ENCODE data around the gene NHLRC2. TPM values are rescaled to one million over a fixed set of nuclear protein-coding genes. Genes with fewer than 3 reads are reported as not detected.
"Not testable (repeated sequence)": the region's sequence is repeated elsewhere in the genome, so short reads cannot be mapped to it uniquely, and the experiment has no call there.

NHLRC2 gene
- polyA plus RNA-seq, 3 donors, result 14.4 to 27.3 (median 24.7) TPM

DNA sequence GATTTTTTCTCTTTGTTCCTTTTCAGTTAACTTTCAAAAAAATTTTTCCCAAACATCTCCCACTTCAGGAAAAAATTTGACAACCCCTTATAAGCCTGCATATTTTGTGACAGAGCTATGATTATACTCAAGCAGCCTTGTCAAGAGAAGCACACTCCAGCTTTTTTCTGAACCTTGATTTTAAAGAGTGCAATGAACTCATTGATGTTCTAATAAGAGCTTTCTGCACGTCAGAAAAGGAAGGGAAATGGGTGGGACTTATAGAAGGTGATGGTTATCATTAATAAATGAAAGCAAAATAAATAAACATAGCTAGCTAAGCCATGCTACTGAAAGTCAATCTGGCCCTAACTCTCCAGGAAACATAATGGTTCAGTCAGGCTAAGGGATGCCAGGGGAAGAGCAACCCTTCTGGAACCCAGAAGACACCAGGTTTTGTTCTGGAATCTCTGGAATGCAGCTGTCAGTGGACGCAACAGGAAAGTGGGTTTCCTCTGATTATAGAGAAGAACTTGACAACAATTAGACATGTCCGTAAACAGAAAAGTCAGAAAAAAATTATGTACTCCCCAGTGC is 76.1 kb downstream of the NHLRC2 start:
- DNase-seq, result no peak

DNA sequence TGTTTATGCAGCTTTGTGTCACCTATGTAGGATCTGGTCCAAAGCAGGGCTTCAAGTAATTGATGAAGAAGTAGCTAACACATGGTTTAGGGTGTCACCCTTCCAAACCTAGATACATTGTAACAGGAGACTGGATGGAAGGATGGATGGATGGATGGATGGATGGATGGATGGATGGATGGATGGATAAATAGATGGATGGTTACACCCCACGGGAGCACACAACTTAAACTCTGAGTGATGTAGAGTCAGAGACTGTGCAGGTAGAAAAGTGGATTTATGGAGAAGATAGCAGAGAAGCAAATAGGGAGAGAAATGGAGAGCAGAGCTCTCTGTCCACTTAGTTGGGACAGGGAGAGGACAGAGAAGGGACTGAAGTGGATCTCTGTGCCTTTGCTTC is 78.4 kb downstream of the NHLRC2 start:
- no peak for DNase-seq

DNA sequence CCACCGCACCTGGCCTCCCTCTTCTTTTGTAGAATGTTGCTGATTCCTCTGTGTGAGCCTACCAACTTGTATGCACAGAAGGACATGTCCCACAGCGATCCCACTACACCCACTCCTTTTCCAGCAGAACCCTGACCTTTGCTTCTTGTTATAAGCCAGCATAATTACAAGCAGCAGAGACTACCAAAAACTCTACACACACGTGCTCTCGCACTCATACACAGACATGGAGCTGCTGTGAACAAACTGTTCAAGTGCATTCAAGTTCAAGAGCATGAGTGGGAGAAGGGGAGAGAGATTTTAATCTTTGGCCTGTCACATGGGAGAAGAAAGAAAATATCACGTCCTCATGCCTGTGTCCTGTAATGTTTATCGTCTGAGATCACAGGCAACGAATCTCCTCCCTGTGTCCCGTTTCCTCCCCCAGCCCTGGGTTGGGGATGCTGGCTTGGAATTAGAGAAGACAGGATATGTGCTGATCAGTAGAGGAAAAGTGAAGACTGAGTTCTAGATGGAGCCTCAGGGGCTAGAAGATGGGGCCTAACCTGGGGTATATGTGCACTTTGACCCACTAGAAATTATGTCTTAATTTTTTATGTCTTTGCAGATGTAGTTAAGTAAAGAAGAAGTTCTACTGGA is 79.6 kb downstream of the NHLRC2 start:
- no peak for DNase-seq

DNA sequence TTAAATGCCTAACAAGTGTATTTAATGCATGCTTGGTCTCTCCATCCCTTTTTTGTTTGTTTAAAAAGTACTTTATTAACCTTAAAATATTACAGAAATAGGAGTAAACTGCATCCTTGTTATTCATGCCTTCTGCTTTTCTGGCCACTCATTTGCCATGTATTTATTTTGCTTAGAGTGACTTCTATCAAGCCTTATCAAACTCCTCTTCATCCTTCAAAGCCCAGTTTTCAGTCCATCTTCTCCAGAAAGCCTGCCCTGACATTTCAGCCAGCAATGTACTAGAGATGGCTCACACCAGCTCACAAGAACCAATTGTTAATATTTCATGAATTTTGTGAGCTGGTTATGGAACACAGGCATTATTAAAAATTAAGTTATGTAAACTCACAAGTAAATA is 82.8 kb downstream of the NHLRC2 start:
- no peak for DNase-seq

DNA sequence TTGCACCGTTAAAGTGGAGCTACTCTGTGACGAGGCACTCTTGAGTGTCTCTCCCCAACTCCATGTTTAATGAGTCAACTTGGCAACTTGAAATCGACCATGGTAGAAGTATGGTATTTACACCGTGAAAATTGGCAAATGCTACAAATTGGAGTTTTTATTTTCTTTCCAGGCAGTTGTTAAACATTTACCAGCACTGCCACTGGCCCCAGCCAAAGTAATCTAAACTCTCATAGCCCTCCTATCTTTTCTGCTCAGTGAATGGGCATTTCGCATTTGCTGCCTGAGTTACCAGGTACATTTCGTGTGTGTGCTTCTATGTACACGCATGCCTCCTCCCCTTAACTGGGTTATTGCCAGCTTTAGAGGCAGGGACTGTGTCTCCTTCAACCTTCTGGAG is 83.3 kb downstream of the NHLRC2 start:
- DNase-seq, result no peak

DNA sequence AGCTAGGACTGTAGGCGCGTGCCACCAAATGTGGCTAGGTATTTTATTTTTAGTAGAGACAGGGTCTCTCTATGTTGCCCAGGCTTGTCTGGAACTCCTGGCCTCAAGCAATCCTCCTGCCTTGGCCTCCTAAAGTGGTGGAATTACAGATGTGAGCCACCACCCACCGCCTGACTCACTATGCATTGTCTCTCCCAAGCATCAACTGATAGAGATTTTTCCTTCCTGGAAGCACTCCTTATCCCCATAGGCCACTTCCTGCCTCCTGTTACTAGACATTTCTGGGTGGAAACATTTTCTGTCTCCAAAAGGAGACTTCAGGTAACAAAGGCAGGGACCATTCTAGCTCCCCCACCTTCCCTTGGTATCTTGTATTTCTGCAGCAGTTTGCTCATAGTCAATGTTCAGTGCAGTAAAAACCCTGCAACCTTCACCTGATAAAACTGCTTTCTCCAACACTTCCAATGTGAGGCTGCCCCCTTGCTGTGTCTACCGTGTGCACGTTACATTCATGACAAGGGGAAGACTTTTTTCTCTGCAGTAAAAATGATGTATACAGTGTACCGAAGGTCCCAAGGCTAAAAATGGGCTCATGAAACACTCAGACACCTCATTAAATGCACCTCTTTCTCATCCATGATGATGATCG is 84.9 kb downstream of the NHLRC2 start:
- DNase-seq, result no peak

DNA sequence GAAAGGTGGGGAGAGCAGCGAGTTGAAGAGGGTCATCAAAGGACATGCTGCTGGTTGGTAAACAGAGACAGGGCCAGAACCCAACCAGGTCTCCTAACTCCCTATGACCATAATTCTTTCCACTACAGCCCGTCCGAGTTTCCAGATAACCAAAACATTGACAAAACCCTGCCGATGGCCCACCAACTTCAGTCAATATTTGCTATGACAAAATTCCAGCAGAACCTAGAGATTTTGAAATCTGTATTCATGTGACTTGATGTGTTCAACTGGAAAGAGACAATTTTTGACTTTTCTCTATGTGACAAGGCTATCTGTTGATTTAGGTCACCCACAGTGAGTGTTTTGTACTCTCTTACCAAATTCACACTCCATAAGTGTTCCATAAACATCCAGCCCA is 86.7 kb downstream of the NHLRC2 start:
- DNase-seq, result no peak

DNA sequence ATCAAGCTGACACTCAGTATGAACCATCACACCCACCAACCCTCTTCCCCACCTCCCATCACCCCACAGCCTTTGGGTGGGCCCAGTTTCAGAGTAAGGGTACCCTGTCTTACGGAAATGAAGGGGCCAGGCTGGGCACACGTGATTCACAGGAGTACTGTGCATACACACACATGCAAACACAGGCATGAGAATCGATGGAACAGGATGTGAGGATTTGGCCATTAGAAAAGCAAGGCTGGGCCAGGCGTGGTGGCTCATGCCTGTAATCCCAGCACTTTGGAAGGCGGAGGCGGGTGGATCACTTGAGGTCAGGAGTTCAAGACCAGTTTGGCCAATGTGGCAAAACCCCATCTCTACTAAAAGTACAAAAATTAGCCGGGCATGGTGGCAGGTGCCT is 88.7 kb downstream of the NHLRC2 start:
- DNase-seq, result not testable (repeated sequence)

DNA sequence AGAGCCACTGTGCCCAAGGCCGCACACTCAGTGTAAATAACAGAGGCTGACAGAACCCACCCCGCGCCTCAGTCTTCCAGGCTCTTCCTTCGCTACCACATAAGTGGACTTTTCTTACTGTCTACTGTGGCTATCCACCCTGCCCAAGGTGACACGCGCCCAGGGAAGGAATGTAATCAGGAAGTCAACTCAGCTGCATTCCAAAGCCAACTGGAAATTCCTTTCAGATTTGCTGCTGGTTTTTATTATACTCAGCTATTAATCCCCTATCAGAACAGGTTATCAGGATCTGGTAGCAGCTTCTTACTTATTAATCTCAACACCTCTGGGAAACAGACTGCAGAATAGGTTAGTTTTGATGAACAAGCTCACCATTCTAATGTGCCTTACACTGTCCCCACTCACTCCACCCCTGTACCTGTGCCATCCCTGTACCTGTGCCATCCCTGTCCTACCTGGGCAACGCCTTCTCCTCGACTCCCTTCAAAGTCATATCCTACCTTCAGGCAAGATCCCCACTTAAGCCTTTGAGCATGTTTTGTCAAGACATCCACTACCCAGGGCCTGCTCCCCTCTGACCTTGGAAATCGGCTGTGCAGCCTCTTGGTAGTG is 90.7 kb downstream of the NHLRC2 start:
- no peak for DNase-seq

DNA sequence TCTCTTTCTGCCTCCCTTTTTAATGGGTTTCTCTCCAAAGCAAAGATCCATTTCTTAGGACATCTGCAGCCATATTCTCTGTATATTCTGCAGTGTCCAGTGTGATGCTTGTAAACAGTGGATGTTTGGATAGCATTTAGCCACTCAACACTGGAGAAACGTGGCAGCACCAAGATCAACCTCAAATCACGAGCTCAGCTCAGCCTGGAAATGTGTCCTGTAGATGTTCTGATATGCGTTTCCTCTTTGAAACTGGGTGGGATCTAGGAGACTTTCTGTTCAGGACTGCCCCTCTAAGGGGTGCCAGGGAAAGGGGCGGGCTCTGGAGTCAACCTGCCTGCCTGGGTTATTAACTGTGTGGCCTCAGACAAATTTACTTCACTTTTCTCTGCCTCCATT is 91.2 kb downstream of the NHLRC2 start:
- DNase-seq, result no peak

DNA sequence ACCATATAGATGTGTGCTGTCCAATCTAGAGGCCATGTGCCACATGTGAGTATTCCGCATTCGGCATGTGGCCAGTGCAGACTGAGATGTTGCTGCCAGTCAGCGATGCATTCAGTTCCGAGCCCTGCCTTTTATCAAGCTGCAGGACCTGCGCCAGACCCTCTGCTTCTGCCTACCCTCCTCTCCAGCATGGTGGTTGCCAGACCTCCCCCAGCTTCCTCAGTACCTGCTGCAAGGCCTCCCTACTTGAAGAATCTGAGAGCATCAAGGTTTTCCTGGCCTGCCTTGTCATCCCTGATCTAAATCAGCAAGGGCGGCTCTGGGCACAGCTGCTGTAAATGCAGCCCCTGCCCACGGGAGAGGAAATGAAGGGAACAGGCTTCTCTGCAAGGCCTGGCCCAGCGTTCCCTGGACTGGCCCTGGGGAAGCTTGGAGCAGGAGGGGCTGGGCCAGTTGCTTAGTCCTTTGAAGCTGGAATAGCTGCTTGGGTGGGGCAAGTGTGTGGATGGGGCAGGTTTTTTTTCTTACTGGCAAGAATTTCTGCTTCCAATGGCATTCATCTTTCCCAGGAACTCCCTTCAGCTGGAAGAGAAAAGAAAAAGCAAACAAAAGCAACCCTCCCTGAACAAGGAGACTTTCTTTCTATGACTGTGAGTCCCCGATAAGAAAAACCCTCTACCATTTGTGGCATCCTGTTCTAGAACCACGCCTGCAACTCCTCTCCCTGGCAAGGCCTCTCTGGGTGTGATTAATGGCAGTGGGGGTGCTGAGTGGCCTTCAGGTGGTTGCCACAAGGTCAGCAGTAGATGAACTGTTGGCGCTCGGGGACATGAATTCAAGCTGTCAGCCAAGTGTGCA is 93.0 kb downstream of the NHLRC2 start:
- DNase-seq, result peak; percentile 16

DNA sequence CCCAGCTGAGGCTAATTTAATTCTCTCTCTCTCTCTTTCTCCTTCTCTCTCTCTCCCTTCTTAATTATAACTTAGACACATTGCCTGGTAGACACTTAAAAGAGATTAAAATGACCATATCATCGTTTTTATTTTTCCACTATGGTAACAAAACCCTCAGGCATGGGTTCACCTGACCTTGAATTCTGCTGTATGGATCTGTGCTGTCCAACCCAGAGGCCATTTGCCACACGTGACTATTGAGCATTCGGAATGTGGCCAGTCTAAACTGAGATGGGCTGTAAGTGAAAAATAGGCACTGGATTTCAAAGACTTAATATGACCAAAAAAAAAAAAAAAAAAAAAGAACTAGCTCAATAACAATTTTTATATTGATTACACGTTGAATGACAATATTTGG is 93.6 kb downstream of the NHLRC2 start:
- DNase-seq, result no peak

DNA sequence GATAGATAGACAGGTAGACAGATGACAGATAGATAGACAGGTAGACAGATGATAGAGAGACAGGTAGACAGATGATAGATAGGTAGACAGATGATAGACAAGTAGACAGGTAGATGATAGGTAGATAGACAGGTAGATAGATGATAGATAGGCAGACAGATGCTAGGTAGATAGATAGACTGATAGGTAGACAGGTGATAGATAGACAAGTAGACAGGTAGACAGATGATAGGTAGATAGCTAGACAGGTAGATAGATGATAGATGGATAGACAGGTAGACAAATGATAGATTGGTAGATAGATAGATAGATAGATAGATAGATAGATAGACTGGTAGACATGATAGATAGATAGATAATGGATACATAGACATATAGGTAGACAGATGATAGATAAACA is 95.8 kb downstream of the NHLRC2 start:
- DNase-seq, result no peak

DNA sequence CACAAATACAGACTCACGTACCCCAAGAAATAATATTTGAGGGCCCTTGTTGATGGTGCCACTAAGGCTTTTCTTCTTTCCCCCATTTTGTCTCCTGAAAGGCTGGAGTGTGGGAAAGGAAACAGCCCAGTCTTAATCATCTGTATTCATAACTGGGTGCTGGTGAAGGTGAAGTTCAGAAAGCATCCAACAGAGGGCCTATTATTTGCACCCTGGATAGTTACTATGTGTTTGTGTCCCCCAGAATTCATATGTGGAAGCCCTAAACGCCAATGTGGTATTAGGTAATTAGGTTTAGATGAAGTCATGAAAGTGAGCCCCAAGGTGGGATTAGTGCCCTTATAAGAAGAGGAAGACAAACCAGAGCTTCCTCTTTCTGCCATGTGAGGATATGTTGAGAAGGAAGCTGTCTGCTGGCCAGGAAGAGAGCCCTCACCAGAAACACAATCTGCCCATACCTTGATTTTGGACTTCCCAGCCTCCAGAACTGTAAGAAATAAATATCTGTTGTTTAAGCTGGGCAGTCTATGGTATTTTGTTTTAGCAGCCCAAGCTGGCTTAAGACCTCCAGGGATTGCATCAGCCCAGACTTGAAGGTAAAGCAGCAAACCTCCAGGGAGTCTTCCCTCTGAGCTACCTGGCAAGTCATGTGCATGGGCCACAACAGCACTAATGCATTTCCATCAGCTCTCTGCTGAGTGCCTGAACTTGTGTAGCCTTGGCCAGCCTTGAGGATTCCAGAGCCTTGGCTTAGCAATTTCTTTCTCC is 99.2 kb downstream of the NHLRC2 start:
- no peak for DNase-seq

DNA sequence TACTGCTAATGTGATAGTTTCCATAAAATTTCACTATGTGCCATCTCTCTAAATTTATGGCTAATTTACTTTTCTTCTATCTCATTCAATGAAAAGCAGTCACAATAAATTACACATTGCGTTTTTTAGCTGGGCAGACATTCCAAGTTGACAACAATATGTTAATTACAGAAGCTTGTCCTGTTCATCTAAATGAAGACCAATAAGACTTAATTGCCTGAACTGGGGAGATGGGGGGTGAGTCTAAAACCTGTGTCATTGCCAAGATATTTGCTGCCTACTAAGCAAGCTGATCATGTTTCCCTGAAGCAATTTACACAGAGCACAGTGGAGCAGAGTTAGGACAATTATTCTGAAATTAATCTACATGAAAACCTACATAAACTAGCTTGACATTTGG is 99.9 kb downstream of the NHLRC2 start:
- DNase-seq, result no peak

DNA sequence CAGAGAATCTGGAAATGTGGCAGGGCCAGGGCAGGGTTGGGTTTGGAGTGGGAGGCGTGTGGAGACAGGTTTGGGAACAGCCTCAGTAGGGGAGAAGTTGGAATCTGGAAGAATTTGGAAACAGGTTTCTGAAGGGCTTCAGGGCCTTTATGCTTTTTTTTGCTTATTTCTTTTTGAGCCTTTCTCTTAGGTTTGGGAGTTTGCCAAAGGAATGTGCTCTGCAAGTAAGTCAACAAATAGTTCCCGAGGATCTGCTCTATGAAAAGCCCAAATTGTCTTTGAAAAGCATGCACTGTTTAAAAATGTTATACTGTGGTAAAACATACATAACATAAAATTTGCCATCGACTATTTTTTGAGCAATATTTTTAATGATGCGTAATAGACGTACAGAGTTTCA is 102.6 kb downstream of the NHLRC2 start:
- peak; percentile 43 for DNase-seq

DNA sequence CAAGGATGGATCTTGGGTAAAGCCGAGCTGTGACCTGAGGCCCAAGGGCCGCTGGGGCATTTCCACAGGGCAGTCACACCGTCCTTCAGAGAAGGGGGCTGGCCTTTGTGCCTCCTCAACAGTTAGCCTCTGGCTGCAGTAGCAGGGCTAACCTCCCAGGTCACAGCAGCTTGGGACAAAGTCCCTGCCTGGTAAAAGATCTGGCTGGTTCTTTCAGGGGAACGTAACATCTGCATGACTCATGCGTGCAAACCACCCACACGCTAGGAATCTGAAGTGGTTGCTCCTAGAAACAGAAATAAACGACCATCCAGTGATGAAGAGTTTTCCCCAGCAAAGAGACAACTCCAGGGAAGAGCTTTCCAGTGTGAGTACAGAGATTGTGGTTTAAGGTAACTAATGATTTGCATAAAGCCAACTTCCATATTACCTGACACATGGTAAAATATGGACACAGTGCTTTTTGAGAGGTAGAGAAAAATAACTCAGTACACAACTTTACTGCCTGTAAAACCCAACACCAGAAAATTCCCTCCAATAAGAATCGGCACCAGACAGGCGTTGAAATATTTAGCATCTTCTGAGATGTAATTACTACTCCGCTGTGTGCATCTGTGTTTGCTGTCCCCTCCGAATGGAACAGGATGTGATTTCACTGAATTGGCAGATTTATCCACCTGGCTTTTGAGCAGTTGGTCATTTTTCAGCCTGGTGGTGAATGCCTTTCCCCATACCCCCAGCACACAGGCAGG is 104.3 kb downstream of the NHLRC2 start:
- DNase-seq, result no peak

DNA sequence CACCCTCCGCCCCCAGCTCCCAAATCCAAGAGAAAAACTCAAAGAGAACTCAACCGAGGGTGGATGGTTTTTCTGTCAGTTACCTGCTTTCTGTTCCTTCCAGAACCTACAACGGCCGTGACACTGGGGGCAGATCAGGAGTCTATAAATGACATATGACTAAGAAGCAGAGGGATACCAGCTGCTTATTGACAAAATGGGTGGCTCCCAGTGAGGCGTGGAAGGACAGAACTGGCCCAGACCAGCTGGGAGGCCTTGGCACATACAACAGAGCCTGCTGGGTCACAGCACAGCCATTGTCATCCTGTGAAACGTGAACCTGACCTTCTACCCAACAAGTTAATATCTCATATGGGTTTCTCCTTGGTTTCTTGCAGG is 104.9 kb downstream of the NHLRC2 start:
- no peak for DNase-seq

DNA sequence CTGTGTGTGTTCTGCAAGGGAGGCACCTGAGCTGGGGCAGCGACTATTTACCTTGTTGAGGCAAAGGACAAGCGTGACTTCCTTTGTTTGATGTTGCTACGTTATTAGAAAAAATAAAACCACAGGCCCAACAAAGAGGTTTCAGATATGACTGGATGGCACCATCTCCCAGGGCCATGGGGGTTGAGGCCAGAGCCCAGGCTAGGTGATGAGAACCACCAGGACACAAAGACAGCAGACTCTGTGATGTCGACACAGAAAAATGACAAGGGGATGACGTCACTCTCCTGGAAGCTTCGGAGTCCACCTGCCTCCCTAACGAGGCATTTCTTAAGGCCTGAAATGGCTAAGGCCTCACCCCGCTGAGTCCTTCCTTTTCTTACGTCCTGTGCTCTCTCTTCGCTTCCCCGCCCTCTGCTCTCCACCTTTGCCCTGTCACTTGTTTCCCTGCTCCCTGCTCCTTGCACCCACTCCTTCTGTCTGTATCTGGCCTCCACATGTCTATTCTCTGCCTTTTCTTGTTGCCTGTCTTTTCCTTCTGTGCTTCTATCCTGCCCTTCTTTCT is 106.2 kb downstream of the NHLRC2 start:
- DNase-seq, result no peak

All from renal pelvis (tissue), 4 donors.